ENCODE measurements around the gene WDR47.
"Not testable (repeated sequence)": the region's sequence is repeated elsewhere in the genome, so short reads cannot be mapped to it uniquely, and the experiment has no call there.

The WDR47 gene

GRCh38 chr1:109069294-109069693, 27.4 kb upstream of the WDR47 start:
- FAIRE-seq (no peak), DNase-seq (ENCODE audit: insufficient read length, low spot score) (no peak)
- TF ChIP-seq CTCF (IDR thresholded peaks at IDR 0.05; ENCODE audit: insufficient read depth, missing control alignments): no peak

GRCh38 chr1:109067883-109068282, 26.0 kb upstream of the WDR47 start:
- no peak for DNase-seq (ENCODE audit: insufficient read length, low spot score)
- FAIRE-seq: no peak

GRCh38 chr1:109065137-109065536, 23.2 kb upstream of the WDR47 start:
- TF ChIP-seq CTCF (IDR thresholded peaks at IDR 0.05; ENCODE audit: insufficient read depth, missing control alignments): no peak

More at GRCh38 chr1:109067883-109068282, 26.0 kb upstream of the WDR47 start:
- no peak for TF ChIP-seq CTCF (IDR thresholded peaks at IDR 0.05; ENCODE audit: insufficient read depth, missing control alignments)

GRCh38 chr1:109061183-109061582, 19.3 kb upstream of the WDR47 start:
- DNase-seq (ENCODE audit: insufficient read length, low spot score) (no peak), FAIRE-seq (no peak)
- TF ChIP-seq CTCF (IDR thresholded peaks at IDR 0.05; ENCODE audit: insufficient read depth, missing control alignments): no peak

More at GRCh38 chr1:109065137-109065536, 23.2 kb upstream of the WDR47 start:
- DNase-seq (ENCODE audit: insufficient read length, low spot score) (no peak), FAIRE-seq (no peak)

GRCh38 chr1:109060707-109061106, 18.8 kb upstream of the WDR47 start:
- no peak for DNase-seq (ENCODE audit: insufficient read length, low spot score)
- no peak for FAIRE-seq
- TF ChIP-seq CTCF (IDR thresholded peaks at IDR 0.05; ENCODE audit: insufficient read depth, missing control alignments): no peak

- DNase-seq (ENCODE audit: insufficient read length, low spot score) (no peak), FAIRE-seq (no peak)
- TF ChIP-seq CTCF (IDR thresholded peaks at IDR 0.05; ENCODE audit: insufficient read depth, missing control alignments): no peak
Observed at GRCh38 chr1:109059026-109059425, 17.1 kb upstream of the WDR47 start.

GRCh38 chr1:109056064-109056463, 14.2 kb upstream of the WDR47 start:
- FAIRE-seq: no peak
- DNase-seq (ENCODE audit: insufficient read length, low spot score): no peak
- TF ChIP-seq CTCF (IDR thresholded peaks at IDR 0.05; ENCODE audit: insufficient read depth, missing control alignments): no peak

- FAIRE-seq: not testable (repeated sequence)
Observed at GRCh38 chr1:109052145-109052544, 10.2 kb upstream of the WDR47 start.

More at GRCh38 chr1:109052145-109052544, 10.2 kb upstream of the WDR47 start:
- DNase-seq (ENCODE audit: insufficient read length, low spot score): not testable (repeated sequence)

All from D721Med (cell line).